ENCODE results near the gene GLYR1. TPM values are rescaled to one million over a fixed set of nuclear protein-coding genes. Genes with fewer than 3 reads are reported as not detected.

Gene GLYR1
- polyA plus RNA-seq, 1 donor (not counting 4 experiments of a cell fraction or from before 2014, with no cell fraction given): 42.6 TPM

GRCh38 chr16:4888428-4889135 lies 41.5 kb upstream of the GLYR1 start:
- H3K79me2 ChIP-seq (ENCODE audit: control insufficient read depth, insufficient read depth, low read length): no peaks in the 10 kb centered on the region
- no peaks in the 10 kb centered on the region for H3K9me1 ChIP-seq (ENCODE audit: control insufficient read depth, extremely low read depth, insufficient read depth, low read length)
- no peak overlapping the region for H3K9ac ChIP-seq (ENCODE audit: control insufficient read depth, extremely low read depth, insufficient read depth, low read length)
- no peak overlapping the region for H3K27ac ChIP-seq (ENCODE audit: control insufficient read depth, insufficient read depth, low read length)
- DNase-seq (ENCODE audit: low read depth, low spot score) (no peak), FAIRE-seq (no peak)
- H3K4me3 ChIP-seq (ENCODE audit: control insufficient read depth in 2 of 3, extremely low read depth in 1 of 3, insufficient read depth in 2 of 3, low read depth in 1 of 3, low read length in 3 of 3): no peak overlapping the region
- no peaks in the 10 kb centered on the region for H3K27me3 ChIP-seq (ENCODE audit: control insufficient read depth, extremely low read depth, insufficient read depth, low read length)
- dilution Hi-C loops (cut with MboI; ENCODE audit: extremely low pct_ligation_motif_present, low sequenced_read_pairs): no loop called here
- H2AFZ ChIP-seq (ENCODE audit: control insufficient read depth, low read length): no peak overlapping the region
- TF ChIP-seq CTCF (optimal IDR thresholded peaks at IDR 0.05 in 1 of 3, IDR thresholded peaks at IDR 0.05 in 1 of 3, conservative IDR thresholded peaks at IDR 0.05 in 1 of 3; ENCODE audit: extremely low read depth in 1 of 3, insufficient read depth in 2 of 3, low read length in 3 of 3): no peak
- TF ChIP-seq EZH2 (IDR thresholded peaks at IDR 0.05; ENCODE audit: low read length): no peak
- H3K4me2 ChIP-seq (ENCODE audit: control insufficient read depth, extremely low read depth, insufficient read depth, low read depth, low read length): no peak overlapping the region
- H3K4me1 ChIP-seq (ENCODE audit: control insufficient read depth, extremely low read depth, insufficient read depth, low read length): no peaks in the 10 kb centered on the region
- H4K20me1 ChIP-seq (ENCODE audit: control insufficient read depth, extremely low read depth, insufficient read depth, low read length): no peaks in the 10 kb centered on the region
- H3K36me3 ChIP-seq (ENCODE audit: control insufficient read depth in 2 of 2, extremely low read depth in 1 of 2, insufficient read depth in 2 of 2, low read length in 2 of 2): peaks cover 45 to 58% of the 10 kb centered on the region in 2 experiments
- H3K9me3 ChIP-seq (ENCODE audit: control insufficient read depth, low read depth, low read length): no peaks in the 10 kb centered on the region

GRCh38 chr16:4886151-4886550 lies 39.1 kb upstream of the GLYR1 start:
- FAIRE-seq: no peak
- TF ChIP-seq EZH2 (IDR thresholded peaks at IDR 0.05; ENCODE audit: low read length) (no peak), CTCF (optimal IDR thresholded peaks at IDR 0.05 in 1 of 3, IDR thresholded peaks at IDR 0.05 in 1 of 3, conservative IDR thresholded peaks at IDR 0.05 in 1 of 3; ENCODE audit: extremely low read depth in 1 of 3, insufficient read depth in 2 of 3, low read length in 3 of 3) (no peak)
- H3K36me3 ChIP-seq (ENCODE audit: control insufficient read depth in 2 of 2, extremely low read depth in 1 of 2, insufficient read depth in 2 of 2, low read length in 2 of 2): peaks cover 56 to 59% of the 10 kb centered on the region in 2 experiments

More at GRCh38 chr16:4886151-4886550, 39.1 kb upstream of the GLYR1 start:
- Histone ChIP-seq H3K79me2 (ENCODE audit: control insufficient read depth, insufficient read depth, low read length) (no peaks in the 10 kb centered on the region), H3K27me3 (ENCODE audit: control insufficient read depth, extremely low read depth, insufficient read depth, low read length) (no peaks in the 10 kb centered on the region), H3K9me3 (ENCODE audit: control insufficient read depth, low read depth, low read length) (no peaks in the 10 kb centered on the region), H3K4me2 (ENCODE audit: control insufficient read depth, extremely low read depth, insufficient read depth, low read depth, low read length) (no peak overlapping the region), H3K4me1 (ENCODE audit: control insufficient read depth, extremely low read depth, insufficient read depth, low read length) (no peaks in the 10 kb centered on the region), H3K4me3 (ENCODE audit: control insufficient read depth in 2 of 3, extremely low read depth in 1 of 3, insufficient read depth in 2 of 3, low read depth in 1 of 3, low read length in 3 of 3) (no peak overlapping the region), H4K20me1 (ENCODE audit: control insufficient read depth, extremely low read depth, insufficient read depth, low read length) (peaks cover 6% of the 10 kb centered on the region), H3K9me1 (ENCODE audit: control insufficient read depth, extremely low read depth, insufficient read depth, low read length) (peaks cover 3% of the 10 kb centered on the region), H3K9ac (ENCODE audit: control insufficient read depth, extremely low read depth, insufficient read depth, low read length) (no peak overlapping the region), H3K27ac (ENCODE audit: control insufficient read depth, insufficient read depth, low read length) (no peak overlapping the region), H2AFZ (ENCODE audit: control insufficient read depth, low read length) (no peak overlapping the region)
- dilution Hi-C loops (cut with MboI; ENCODE audit: extremely low pct_ligation_motif_present, low sequenced_read_pairs): no loop called here
- DNase-seq (ENCODE audit: low read depth, low spot score): no peak
